GM19238 (cell line): Measurements from ENCODE around the gene POLE3.
"Not testable (repeated sequence)": the region's sequence is repeated elsewhere in the genome, so short reads cannot be mapped to it uniquely, and the experiment has no call there.

Source experiments
- DNase-seq: peaks from one replicate; pipeline ENCODE4 v3.0.0; 2011; ENCODE audit warnings: low spot score; ENCODE audit not compliant: insufficient read length

Gene POLE3, protein sequence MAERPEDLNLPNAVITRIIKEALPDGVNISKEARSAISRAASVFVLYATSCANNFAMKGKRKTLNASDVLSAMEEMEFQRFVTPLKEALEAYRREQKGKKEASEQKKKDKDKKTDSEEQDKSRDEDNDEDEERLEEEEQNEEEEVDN

DNA sequence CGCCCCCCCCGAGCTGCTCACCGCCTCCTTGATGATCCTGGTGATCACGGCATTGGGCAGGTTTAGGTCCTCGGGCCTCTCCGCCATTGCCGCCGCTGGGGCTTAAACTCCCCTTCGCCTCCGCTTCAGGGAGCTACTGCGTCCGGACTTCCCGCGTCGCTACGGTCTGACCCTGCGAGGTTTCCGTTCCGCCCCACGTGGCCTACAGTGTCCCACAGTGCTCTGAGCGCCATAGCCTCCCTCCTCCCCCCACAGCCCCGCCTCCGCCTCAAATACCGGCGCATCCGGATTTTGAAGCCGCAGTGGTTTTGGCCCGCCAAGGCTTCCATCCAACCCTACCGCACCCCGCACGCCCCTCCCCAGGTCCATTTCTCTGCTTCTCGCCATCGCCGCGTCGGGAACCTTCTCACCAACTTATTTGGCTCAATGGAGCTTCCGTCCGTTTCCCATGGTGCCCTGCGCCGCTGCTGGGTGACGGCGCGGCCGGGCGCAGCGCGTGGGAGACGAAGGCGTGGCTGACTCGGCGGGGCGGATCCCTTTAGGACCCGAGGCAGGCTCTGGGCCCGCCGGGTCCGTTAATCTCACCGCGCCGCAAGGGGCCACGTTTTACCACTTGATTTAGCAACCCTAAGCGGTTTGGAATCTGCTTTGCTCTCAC is at the start of gene POLE3, which contains the start of gene C9orf43:
Gene POLE3, minus strand, starts transcription at position 469 of the 658 bp plus-strand sequence. Its CDS starts 382 bp downstream, at position 87.
Gene C9orf43, plus strand, starts transcription at position 541 of the 658 bp plus-strand sequence. CDS start 2,747 bp downstream, outside the sequence.
- peak; percentile 79 for DNase-seq

DNA sequence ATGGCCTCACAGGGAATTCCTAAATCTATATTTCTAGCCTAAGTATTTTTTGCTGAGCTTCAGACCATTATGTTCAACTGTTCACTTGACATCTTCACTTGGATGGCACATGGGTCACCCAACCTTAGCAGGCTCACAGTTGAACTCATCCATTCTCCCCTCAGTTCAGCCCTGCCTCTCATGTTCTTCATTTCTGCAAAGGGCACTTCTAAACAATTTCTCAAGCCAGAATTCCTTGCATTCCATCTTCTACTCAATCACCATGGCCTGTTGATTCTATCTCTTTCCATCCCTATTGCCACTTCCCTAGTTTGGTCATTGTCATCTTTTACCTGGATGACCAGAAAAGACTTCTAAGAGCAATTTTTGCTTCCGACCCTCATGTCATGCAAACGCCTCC is 45.8 kb upstream of the POLE3 start:
- no peak for DNase-seq

DNA sequence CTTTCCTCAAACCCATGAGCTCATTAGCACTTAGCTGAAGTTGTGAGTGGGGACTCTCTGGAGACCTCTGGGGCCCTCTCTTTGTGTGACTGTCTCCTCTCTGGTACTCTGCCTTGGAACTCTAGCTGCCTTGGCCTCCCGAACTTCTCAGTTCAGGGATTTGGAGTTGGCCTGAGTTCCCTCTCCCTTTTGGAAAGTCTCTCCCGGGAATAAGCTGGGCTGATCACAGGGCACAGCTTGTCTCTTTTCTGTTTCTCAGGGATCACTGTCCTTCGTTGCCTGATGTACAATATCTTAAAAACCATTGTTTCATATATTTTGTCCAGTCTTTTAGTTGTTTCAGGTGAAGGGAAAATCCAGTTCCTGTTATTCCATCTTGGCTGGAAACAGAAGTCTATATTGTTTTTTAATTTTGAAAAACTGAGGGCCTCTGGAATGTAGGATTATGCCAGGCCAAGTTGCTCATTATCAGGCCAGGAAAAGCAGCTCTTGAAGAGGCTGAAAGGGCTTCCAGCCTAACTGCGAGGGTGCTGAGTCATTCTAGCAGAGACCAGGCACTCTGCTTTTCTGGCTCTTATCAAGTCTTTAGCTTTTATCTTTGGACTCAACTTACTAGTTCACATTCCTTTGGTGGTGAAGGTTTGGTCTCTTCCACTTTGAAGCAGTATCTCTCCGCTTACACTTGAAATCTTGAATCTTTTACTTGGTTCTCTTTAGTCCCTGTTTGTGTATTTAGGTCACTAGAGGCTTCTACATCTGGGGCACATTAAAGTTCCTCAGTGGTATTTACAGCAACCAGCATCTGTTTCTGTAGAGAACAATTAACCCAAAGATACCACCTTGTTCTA is 44.7 kb upstream of the POLE3 start:
- DNase-seq, result no peak

DNA sequence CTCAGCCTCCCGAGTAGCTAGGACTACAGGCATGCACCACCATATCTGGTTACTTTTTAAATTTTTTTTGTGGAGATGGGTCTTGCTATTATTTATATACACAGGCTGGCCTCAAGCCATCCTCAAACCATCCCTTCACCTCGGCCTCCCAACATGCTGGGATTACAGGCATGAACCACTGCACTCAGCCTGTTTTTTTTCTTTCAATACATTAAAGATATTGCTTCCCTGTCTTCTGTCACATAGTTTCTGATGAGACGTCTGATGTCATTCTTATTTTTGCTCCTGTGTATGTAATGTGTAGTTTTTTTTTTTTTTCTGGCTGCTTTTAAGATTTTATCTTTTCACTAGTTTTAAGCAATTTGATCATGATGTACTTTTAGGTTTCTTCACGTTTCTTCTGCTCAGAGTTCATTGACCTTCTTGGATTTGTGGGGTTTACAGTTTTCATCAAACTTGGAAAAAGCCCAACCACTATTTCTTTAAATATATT is 41.7 kb upstream of the POLE3 start:
- no peak for DNase-seq

DNA sequence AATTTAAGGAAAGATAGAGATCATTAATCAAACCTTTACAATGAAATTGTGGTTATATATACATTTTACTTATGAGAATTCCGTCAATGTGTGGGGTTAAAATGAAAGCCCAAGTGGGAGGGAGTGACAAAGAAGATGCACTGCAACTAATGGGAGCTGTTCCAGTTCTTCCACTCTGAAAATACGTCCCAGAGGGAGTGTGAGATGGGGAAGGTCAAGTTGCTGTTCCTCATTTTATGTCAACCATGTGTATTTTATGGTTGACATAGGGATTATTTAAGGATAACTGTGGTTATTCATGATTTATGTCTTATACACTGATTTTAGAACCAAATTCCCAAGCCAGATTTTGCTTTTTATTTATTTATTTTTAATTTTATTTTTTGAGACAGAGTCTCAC is 38.9 kb upstream of the POLE3 start:
- no peak for DNase-seq

DNA sequence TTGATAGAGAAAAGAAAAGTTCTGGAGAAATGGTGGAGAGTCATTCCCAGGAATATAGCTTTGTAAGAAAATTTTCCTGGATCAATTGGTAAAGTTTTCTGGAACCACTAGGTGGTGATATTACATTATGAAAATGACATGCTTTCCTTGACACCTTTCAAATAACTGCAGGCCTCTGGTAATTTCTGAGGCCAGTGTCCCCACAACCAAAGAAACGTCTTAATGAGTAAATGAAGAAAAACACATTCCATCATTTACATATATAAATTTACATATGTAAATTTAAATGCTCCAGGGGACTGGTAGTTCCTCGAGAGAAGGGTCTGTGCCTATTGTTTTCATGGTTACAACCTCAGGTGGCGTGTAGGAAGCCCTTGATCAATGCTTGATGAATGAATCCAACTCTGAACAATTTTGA is 35.9 kb upstream of the POLE3 start:
- peak; percentile 32 for DNase-seq

DNA sequence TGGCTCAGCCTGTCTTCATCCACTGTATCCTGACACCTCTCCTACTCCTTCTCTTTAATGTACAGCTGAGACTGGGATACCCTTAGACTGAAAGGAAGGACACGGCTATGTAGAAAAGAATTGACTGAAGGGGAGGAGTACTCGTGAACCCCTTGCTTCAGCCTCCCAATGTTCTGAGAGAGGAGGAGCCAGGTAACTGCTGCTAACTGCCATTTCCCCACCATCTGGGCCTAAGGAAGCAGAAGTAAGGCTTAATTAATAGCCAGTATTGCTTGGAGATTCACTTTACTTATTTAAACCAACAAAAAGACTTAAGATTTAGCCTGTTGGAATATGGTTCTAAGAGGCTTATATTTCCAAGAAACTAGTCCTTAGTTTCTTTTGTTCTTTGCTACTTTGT is 34.3 kb upstream of the POLE3 start:
- no peak for DNase-seq

DNA sequence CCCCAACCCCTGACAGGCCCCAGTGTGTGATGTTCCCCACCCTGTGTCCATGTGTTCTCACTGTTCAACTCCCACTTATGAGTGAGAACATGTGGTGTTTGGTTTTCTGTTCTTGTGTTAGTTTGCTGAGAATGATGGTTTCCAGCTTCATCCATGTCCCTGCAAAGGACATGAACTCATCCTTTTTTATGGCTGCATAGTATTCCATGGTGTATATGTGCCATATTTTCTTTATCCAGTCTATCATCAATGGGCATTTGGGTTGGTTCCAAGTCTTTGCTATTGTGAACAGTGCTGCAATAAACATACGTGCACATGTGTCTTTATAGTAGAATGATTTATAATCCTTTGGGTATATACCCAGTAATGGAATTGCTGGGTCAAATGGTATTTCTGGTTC is 27.2 kb upstream of the POLE3 start:
- not testable (repeated sequence) for DNase-seq

DNA sequence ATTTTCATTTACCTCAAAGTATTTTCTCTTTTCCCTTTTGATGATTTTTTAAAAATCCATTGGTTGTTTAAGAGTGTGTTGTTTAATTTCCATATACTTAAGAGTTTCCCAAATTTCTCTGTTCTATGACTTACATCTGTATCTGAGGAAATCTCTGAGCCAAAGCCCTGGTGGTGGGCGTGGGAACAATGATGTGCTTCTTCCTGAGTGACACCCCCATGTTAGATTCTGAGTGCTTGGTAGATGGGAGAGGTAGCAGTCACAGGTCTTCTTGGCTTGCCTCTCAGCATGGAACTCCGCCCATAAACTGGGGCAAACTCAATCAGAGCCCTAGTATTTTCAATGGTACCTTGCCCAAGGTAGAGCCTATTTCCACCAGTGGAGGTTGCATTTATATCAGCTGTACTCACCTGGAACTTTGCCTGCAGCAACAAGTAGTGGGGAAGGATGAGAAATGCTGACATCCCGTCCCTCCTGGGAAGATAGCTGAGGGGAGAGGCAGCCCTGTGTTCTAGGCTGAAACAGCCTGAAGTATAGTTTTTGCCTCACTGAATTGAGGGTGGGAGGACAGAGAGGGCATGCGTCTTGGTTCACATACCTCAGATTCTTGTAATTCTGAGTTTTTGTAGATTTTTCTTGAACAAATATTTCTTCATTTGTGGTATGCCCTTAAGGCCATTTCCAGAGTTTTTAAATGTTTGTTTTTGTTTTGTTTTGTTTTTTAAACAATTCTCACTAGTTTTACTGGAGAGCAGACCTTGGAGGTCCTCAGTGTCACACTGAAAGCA is 26.4 kb upstream of the POLE3 start:
- no peak for DNase-seq

DNA sequence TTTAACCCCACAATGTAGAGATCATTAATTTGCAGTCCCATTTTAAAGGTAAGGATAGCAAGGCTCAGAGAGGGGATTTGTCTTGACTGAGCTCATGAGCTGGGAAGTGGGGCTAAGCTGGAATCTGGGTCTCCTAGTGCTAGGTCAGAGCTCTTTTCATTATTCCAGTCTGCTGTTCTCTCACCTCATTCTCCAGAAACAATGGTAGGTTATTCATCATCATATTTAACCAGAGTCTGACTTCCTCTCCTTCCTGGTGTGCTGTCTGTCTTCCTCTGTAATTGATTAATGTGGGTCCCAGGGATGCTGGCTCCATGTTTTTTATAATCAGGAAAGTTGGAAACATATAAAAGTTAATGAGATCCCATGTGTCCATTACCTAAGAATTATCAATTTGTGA is 20.7 kb upstream of the POLE3 start:
- DNase-seq, result no peak

DNA sequence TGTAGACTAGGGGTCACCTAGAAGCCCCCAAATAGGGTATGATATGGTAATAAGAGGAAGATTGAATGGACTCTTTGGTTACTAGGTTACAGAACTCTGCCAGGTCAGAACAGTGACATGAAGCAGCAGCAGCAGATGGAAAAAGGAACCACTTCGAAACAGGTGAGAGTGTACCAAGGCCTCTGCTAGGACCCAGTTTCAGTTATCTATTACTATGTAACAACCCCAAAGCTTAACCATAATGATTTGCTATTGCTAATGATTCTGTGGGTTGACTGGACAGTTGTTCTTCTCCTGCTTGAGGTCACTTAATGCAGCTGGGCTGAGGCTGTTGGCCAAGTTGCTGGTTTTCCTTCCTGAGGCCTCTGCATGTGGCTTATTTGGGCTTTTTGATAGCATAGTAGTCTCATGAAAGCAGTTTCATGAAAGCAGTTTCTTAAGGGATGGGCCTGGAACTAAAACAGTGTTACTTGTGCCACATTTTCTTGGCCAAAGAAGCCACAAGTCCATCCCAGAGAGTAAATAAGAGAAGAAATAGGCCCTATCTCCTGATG is 17.7 kb upstream of the POLE3 start:
- no peak for DNase-seq

DNA sequence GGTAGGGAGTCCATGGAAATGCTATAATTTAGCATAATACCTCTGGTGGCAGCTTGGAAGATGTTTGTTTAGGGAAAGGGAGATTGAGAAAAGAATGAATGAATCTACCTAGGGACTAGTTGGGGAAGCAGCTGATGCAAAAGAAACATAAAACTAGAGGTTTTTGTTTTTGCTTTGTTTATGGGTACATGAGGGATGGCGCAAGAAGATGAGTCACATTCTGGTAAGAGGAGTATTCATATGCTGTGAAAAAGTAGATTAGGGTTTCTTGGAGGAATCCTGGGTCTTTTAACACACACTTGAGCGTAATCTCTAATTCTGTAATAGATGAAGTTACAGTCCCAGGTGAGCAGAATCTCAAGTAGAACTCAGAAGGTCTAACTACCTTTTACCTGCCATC is 17.2 kb upstream of the POLE3 start:
- no peak for DNase-seq

DNA sequence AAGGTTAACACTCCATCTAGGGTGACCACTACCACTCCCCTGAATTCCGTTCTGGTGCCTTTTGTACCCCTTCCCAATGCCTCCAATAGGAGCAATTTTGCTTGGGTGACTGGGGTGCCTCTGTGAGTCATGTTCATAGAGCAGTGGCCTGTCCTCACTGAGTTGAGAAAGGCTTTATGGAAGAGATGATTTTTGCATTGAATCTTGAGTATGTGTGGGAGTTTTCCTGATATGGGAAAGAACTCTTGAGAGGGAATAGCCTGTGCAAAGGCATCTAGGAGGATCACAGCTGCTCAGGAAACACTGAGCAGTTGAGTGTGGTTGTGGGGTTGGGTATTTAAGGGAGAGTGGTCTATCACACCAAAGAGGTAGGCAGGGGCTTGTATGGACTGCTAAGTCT is 16.2 kb upstream of the POLE3 start:
- no peak for DNase-seq

DNA sequence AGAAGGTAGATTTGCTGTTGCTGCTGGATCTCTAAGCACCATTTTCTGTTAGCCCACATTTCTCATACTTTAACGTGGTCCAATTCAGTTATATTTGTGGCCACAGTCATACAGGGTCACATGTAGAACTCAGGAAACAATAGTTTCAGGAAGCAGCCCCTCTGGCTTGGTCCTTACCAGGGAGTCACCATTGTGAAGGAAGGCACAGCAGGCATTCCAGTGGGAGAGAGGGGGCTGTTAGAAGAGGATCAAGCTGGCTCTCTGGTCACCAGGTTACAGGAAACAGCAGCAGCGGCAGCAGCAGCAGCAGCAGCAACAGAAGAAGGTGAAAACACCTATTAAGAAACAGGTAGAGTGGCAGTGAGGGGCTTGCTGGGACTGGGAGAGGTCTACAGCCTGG is 14.6 kb upstream of the POLE3 start:
- DNase-seq, result no peak

DNA sequence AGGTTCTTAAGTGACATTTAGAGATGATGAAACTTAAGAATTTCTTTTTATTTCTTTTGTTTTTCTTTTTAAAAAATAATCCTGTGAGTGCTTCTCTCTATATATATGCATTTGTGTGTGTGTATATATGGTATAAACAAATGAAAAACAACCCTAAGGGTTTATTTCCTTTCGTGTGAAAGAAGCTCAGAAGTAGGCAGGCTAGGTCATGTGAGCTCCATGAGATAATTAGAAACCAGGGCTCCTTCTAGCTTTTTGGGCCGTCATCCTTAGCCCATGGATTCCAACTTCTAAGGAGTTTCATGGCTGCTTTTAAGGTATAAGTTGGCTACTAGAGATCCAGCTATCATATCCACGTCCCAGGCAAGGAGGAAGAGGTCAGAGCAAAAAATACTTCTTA is 11.3 kb upstream of the POLE3 start:
- no peak for DNase-seq

DNA sequence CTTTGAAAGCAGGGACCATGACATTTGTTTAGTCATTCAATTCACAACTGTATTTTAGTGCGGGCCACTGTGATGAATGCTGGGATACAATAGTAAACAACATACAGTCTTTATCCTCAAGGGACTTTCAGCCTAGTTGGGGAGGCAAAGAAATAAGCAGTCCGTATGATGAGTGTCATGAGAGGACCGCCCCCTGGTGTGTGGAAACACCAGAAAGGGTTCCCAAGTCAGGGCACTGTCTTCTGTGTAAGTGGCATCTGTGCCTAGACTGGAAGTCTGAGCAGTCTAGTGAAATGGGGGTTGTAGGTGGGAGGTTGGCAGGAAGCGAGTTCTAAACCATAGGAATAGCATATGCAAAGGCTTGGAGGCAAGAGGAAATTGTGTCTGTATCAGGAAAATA is 6.9 kb upstream of the POLE3 start:
- DNase-seq, result no peak

DNA sequence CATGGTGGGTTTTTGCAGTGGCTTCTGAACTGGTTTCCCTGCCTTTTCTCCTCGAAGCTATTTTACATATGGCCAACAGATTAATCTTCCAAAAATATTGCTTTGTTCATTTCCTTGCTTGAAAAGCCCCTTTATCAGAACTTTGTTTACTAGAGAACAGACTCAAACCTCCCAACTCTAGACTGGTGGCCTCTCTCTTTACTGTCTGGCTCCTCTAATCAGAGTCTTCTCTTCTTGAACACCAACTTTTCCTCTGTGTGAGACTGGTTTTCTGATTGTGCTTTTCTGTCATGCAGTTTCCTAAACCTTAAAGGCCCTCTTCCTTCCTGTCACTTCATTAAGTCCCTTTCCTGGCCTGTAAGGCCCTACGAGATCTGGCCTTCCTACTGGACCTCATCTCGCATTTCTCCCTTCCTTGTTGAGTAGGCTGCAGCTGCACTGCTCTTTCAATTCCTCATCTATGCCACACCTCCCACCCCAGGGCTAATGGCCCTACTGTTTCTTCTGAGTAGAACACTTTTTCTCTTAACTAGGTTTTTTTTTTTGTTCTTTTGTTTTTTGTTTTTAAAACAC is 5.8 kb upstream of the POLE3 start:
- peak; percentile 62 for DNase-seq

DNA sequence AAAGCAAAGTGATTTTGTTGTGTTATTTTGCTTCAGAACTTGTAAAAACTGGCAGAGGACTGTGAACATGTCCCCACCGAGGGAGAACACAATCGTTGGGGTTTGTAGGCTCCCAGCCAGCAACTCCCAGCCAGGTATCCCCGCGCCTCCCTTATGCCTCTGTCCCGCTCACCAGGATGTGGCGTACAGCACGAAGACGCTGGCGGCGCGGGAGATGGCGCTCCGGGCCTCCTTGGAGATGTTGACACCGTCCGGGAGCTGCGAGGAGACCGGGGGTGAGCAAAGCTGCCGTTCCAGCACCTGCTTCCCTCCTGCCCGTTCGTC is 630 bp downstream of the POLE3 start:
- no peak for DNase-seq

DNA sequence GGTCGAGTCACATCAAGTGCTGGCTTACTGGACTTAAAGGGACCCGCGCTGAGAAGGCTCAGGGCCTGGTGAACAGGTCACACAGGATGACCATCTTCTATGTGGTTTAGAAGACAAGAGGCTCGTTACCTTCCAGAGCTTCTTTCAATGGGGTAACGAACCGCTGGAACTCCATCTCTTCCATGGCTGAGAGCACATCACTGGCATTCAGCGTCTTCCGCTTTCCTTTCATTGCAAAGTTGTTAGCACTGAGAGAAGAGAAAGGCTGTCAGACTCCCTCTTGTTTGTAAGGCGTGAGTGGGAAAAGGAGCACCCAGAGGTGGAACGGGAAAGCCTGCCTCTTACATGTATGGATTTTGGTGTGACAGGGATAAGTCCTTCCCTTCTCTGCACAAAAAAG is 994 bp downstream of the POLE3 start:
- no peak for DNase-seq

DNA sequence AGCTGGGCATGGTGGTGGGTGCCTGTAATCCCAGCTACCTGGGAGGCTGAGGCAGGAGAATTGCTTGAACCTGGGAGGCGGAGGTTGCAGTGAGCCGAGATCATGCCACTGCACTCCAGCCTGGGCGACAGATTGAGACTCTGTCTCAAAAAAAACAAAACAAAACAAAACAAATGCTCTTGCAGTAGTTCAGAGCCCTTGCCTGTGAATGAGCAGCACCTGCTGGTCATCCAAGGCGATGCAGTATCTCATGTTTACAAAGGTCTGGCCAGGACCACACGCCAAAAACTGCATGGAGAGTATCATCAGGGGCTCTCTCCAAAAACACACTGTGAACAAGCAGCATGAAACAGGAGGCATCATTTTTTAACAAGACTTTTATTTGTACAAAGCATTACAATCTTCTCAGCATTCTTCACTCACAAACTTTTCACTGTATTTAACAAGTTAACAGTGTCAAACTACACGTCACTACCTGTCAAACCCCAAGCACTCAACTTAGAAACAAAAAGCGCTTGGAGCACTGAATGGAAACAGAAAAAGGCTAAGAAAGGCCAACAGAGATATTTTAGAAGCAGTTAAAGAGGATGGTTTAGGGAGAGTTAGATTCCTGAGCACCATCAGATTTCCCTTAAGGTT is 3.5 kb downstream of the POLE3 start:
- DNase-seq, result peak; percentile 27
